WTC11 (cell line): ENCODE results near the gene FEM1C. TPM values are rescaled to one million over a fixed set of nuclear protein-coding genes. Genes with fewer than 3 reads are reported as not detected.
A peak's percentile ranks its signal among the peaks of the same experiment; 100 is the strongest.

Experiments
- ATAC-seq: fragments of 200-7000 bp; cut with Tn5 transposase; 2 replicates; pipeline ENCODE4 v1.10.0; 2021; ENCODE audit warnings: mild to moderate bottlenecking, moderate library complexity
- CTCF ChIA-PET: fragments of 300-600 bp; sonication (Branson Sonifier 250); formaldehyde crosslinking; loops from one replicate; lab custom pipeline; 2021; ENCODE audit warnings: antibody characterized with exemption; lab: Charles Lee
- POLR2A ChIA-PET: fragments of 350-600 bp; sonication (Branson Sonifier 250); formaldehyde crosslinking; loops from one replicate; lab custom pipeline; 2021; ENCODE audit warnings: antibody characterized with exemption; lab: Charles Lee
- DNase-seq: peaks from one replicate; pipeline ENCODE4 v3.0.0; 2021; ENCODE audit warnings: low spot score
- H3K27ac Mint-ChIP-seq: 2 replicates; pipeline ENCODE4 v1.8.0; 2021; ENCODE audit warnings: mixed read lengths
- H3K27me3 Mint-ChIP-seq: 2 replicates; pipeline ENCODE4 v1.8.0; 2021; ENCODE audit warnings: low read depth, mild to moderate bottlenecking, moderate library complexity, mixed read lengths
- H3K36me3 Mint-ChIP-seq: 2 replicates; pipeline ENCODE4 v1.8.0; 2021; ENCODE audit warnings: mixed read lengths
- H3K4me1 Mint-ChIP-seq: 2 replicates; pipeline ENCODE4 v1.8.0; 2022; ENCODE audit warnings: mixed read lengths
- H3K4me3 Mint-ChIP-seq: 2 replicates; pipeline ENCODE4 v1.8.0; 2021; ENCODE audit warnings: mild to moderate bottlenecking, moderate library complexity, mixed read lengths
- H3K9me3 Mint-ChIP-seq: 2 replicates; pipeline ENCODE4 v1.8.0; 2021; ENCODE audit warnings: mixed read lengths
- AR ChIP-seq: fragments of 250-450 bp; sonication (Bioruptor Pico); IDR thresholded peaks from 2 replicates; pipeline ENCODE4 v1.9.0; 2021; ENCODE audit warnings: mild to moderate bottlenecking
- CREB1 ChIP-seq: sonication (generic); formaldehyde crosslinking; IDR thresholded peaks from 2 replicates; pipeline ENCODE4 v1.8.0; 2023; ENCODE audit warnings: mild to moderate bottlenecking, missing genetic modification reagents
- E2F4 ChIP-seq: sonication (generic); formaldehyde crosslinking; IDR thresholded peaks from 2 replicates; pipeline ENCODE4 v1.8.1; 2022; ENCODE audit warnings: low read depth, mild to moderate bottlenecking, moderate library complexity, missing genetic modification reagents, borderline replicate concordance
- E2F5 ChIP-seq: sonication (generic); formaldehyde crosslinking; IDR thresholded peaks from 2 replicates; pipeline ENCODE4 v1.8.1; 2022; ENCODE audit warnings: mild to moderate bottlenecking, moderate library complexity, missing genetic modification reagents
- EMX1 ChIP-seq: fragments of 250-450 bp; sonication (Bioruptor Pico); IDR thresholded peaks from 2 replicates; pipeline ENCODE4 v1.8.0; 2021; ENCODE audit warnings: mild to moderate bottlenecking
- FOXP4 ChIP-seq: sonication (generic); formaldehyde crosslinking; IDR thresholded peaks from 2 replicates; pipeline ENCODE4 v1.8.0; 2022; ENCODE audit warnings: mild to moderate bottlenecking, missing genetic modification reagents
- HMGXB4 ChIP-seq: sonication (generic); formaldehyde crosslinking; IDR thresholded peaks from 2 replicates; pipeline ENCODE4 v1.8.1; 2023; ENCODE audit warnings: mild to moderate bottlenecking, moderate library complexity, missing genetic modification reagents
- JUN ChIP-seq: sonication (generic); formaldehyde crosslinking; IDR thresholded peaks from 2 replicates; pipeline ENCODE4 v1.8.0; 2023; ENCODE audit warnings: mild to moderate bottlenecking, missing genetic modification reagents
- NFYB ChIP-seq: sonication (generic); formaldehyde crosslinking; conservative IDR thresholded peaks from 2 replicates; pipeline ENCODE4 v1.8.0; 2022; ENCODE audit warnings: low read depth, missing genetic modification reagents
- OVOL2 ChIP-seq: fragments of 250-450 bp; sonication (Bioruptor Pico); IDR thresholded peaks from 2 replicates; pipeline ENCODE4 v1.9.0; 2021; ENCODE audit warnings: mild to moderate bottlenecking, borderline replicate concordance
- PRRX2 ChIP-seq: fragments of 250-450 bp; sonication (Bioruptor Pico); IDR thresholded peaks from 2 replicates; pipeline ENCODE4 v1.8.0; 2021; ENCODE audit warnings: mild to moderate bottlenecking
- RELA ChIP-seq: sonication (generic); formaldehyde crosslinking; IDR thresholded peaks from 2 replicates; pipeline ENCODE4 v1.8.1; 2022; ENCODE audit warnings: missing genetic modification reagents, mild to moderate bottlenecking, borderline replicate concordance
- SMAD3 ChIP-seq: sonication (generic); formaldehyde crosslinking; IDR thresholded peaks from 2 replicates; pipeline ENCODE4 v1.8.0; 2022; ENCODE audit warnings: missing genetic modification reagents, mild to moderate bottlenecking, borderline replicate concordance
- SOX15 ChIP-seq: fragments of 250-450 bp; sonication (Bioruptor Pico); IDR thresholded peaks from 2 replicates; pipeline ENCODE4 v1.9.0; 2021; ENCODE audit warnings: mild to moderate bottlenecking
- TEAD4 ChIP-seq: sonication (generic); formaldehyde crosslinking; IDR thresholded peaks from 2 replicates; pipeline ENCODE4 v1.8.0; 2022; ENCODE audit warnings: mild to moderate bottlenecking, missing genetic modification reagents
- USF1 ChIP-seq: sonication (generic); formaldehyde crosslinking; IDR thresholded peaks from 2 replicates; pipeline ENCODE4 v1.8.0; 2022; ENCODE audit warnings: mild to moderate bottlenecking, missing genetic modification reagents
- ZBTB21 ChIP-seq: sonication (generic); formaldehyde crosslinking; IDR thresholded peaks from 2 replicates; pipeline ENCODE4 v1.8.1; 2023; ENCODE audit warnings: mild to moderate bottlenecking, missing genetic modification reagents, borderline replicate concordance
- ZNF396 ChIP-seq: fragments of 250-450 bp; sonication (Bioruptor Pico); IDR thresholded peaks from 2 replicates; pipeline ENCODE4 v1.8.0; 2021; ENCODE audit warnings: mild to moderate bottlenecking, moderate library complexity, borderline replicate concordance
- total RNA-seq: library from RNA; stranded (reverse); gene quantifications from 3 replicates; pipeline ENCODE4 v1.2.3, GENCODE V29; 2021

The FEM1C gene
- total RNA-seq, 1 experiment from 2014 or later = 13.6 TPM

- Mint-ChIP-seq H3K9me3 (peaks cover 8% of the 10 kb centered on the region), H3K4me3 (no peak overlapping the region), H3K4me1 (peaks cover 16% of the 10 kb centered on the region), H3K27ac (no peak overlapping the region), H3K27me3 (no peaks in the 10 kb centered on the region; the same call in 1 of the 2 replicates), H3K36me3 (no peaks in the 10 kb centered on the region)
- ChIA-PET POLR2A (no interaction called here), CTCF (no interaction called here)
- TF ChIP-seq AR (CRISPR knock-in tag) (no peak), ZNF396 (CRISPR knock-in tag) (no peak), E2F5 (CRISPR knock-in tag) (no peak), RELA (CRISPR knock-in tag) (no peak), JUN (CRISPR knock-in tag) (no peak), EMX1 (CRISPR knock-in tag) (no peak)
- ATAC-seq (no peak), DNase-seq (no peak)
Observed at GRCh38 chr5:115475788-115476187, 68.8 kb downstream of the FEM1C start.

- DNase-seq = no peak
- no peaks in the 10 kb centered on the region; the same call in none of the 2 replicates for H3K27me3 Mint-ChIP-seq
- CTCF ChIA-PET = interaction anchor here (0.6 to 1.3 kb wide), 5 partner anchors 11 to 105 kb away, joined by 3 to 8 read pairs (median 4); no protein-coding TSS in a partner anchor
Observed at GRCh38 chr5:115472271-115473025, 72.1 kb downstream of the FEM1C start.

More at GRCh38 chr5:115472271-115473025, 72.1 kb downstream of the FEM1C start:
- H3K27ac Mint-ChIP-seq = no peak overlapping the region
- POLR2A ChIA-PET = no interaction called here
- H3K4me1 Mint-ChIP-seq = peaks cover 16% of the 10 kb centered on the region
- no peak for TF ChIP-seq TEAD4 (CRISPR knock-in tag)
- no peak for TF ChIP-seq USF1 (CRISPR knock-in tag)
- TF ChIP-seq ZBTB21 (CRISPR knock-in tag) = no peak
- no peak for TF ChIP-seq SOX15 (CRISPR knock-in tag)
- no peak for TF ChIP-seq OVOL2 (CRISPR knock-in tag)
- no peak for TF ChIP-seq FOXP4 (CRISPR knock-in tag)
- TF ChIP-seq E2F4 = no peak
- no peak for TF ChIP-seq AR (CRISPR knock-in tag)
- no peak for TF ChIP-seq SMAD3
- no peak for TF ChIP-seq CREB1 (CRISPR knock-in tag)
- no peak for TF ChIP-seq NFYB
- TF ChIP-seq PRRX2 (CRISPR knock-in tag) = no peak
- TF ChIP-seq HMGXB4 (CRISPR knock-in tag) = no peak
- TF ChIP-seq, all 79 proteins: peak for 0
- H3K4me3 Mint-ChIP-seq = no peak overlapping the region
- H3K36me3 Mint-ChIP-seq = no peaks in the 10 kb centered on the region
- H3K9me3 Mint-ChIP-seq = peaks cover 8% of the 10 kb centered on the region
- peak; percentile 66 for ATAC-seq
